ENCODE results near the gene KLHDC4. TPM values are rescaled to one million over a fixed set of nuclear protein-coding genes. Genes with fewer than 3 reads are reported as not detected.

The KLHDC4 gene
- total and polyA plus RNA-seq, 9 of the 15 experiments (the other 6 are each of a cell fraction or from before 2014, with no cell fraction given) = 1.3 to 68.1 (median 32.8) TPM

DNA sequence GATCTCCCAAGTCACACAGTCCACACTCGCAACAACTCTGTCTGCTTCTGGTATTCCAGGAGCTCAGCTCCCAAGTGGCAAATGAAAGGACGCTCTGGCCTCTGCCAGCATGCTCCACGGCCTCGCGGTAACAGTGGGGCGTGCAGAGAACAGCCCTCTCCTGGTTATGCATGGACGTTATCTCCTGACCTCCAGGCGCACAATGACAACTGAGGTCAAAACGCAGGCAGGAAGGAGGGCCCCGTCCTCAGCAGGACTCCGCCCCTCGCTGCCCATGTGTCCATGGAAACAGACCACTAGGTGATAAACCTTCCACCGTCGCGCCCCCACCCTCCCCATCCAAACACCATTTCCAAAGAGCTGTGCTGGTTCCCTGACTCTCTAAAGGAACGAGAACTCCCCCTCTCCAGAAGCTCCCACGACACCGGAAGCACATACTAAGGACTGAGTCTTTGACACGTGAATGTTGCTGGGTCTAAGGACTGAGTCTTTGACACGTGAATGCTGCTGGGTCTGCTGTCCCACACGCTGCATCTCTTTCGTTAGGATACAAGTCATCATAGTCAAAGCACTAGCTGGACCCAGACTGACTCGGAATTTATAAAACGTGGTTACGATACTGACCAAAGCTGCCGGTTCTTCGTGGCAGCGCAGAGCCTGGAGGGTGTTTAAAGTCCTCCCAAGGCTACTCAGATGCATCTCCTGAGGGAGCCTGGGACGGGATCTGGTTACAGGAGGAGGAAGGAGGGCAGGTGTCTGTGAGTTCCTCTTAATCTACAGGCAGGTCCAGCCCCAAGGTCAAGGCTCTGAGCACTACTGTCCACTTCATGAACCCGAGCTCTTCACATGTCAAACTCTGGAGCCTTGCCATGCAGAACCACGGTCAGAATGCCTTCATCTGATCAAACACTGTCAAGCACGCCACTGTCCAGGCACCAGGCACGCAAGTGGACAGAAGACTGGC is 43.9 kb downstream of the KLHDC4 start (continued):
- TF ChIP-seq, protein P1, sequence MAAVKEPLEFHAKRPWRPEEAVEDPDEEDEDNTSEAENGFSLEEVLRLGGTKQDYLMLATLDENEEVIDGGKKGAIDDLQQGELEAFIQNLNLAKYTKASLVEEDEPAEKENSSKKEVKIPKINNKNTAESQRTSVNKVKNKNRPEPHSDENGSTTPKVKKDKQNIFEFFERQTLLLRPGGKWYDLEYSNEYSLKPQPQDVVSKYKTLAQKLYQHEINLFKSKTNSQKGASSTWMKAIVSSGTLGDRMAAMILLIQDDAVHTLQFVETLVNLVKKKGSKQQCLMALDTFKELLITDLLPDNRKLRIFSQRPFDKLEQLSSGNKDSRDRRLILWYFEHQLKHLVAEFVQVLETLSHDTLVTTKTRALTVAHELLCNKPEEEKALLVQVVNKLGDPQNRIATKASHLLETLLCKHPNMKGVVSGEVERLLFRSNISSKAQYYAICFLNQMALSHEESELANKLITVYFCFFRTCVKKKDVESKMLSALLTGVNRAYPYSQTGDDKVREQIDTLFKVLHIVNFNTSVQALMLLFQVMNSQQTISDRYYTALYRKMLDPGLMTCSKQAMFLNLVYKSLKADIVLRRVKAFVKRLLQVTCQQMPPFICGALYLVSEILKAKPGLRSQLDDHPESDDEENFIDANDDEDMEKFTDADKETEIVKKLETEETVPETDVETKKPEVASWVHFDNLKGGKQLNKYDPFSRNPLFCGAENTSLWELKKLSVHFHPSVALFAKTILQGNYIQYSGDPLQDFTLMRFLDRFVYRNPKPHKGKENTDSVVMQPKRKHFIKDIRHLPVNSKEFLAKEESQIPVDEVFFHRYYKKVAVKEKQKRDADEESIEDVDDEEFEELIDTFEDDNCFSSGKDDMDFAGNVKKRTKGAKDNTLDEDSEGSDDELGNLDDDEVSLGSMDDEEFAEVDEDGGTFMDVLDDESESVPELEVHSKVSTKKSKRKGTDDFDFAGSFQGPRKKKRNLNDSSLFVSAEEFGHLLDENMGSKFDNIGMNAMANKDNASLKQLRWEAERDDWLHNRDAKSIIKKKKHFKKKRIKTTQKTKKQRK (IDR thresholded peaks at IDR 0.05; ENCODE audit: borderline replicate concordance, low read depth, low read length) = no peak
- TF ChIP-seq ZBTB8A (IDR thresholded peaks at IDR 0.05; ENCODE audit: partially characterized antibody) (no peak), MEF2A (IDR thresholded peaks at IDR 0.05; ENCODE audit: control insufficient read depth, low read depth, low read length) (no peak), CHD2 (IDR thresholded peaks at IDR 0.05; ENCODE audit: low read depth, low read length) (peak; percentile 87), PCBP1 (IDR thresholded peaks at IDR 0.05; ENCODE audit: low read depth, low read length, poor library complexity, severe bottlenecking) (no peak), ETV6 (IDR thresholded peaks at IDR 0.05; ENCODE audit: borderline replicate concordance in 1 of 2, low read depth in 2 of 2, low read length in 1 of 2) (no peak), ETV6 (CRISPR knock-in tag; IDR thresholded peaks at IDR 0.05; ENCODE audit: borderline replicate concordance) (no peak), ZNF699 (CRISPR knock-in tag; IDR thresholded peaks at IDR 0.05; ENCODE audit: insufficient replicate concordance) (no peak), ELF2 (CRISPR knock-in tag; IDR thresholded peaks at IDR 0.05) (no peak), MTA2 (IDR thresholded peaks at IDR 0.05; ENCODE audit: low read depth) (peak; percentile 80), LARP7 (IDR thresholded peaks at IDR 0.05) (no peak), ZNF561 (CRISPR knock-in tag; conservative IDR thresholded peaks at IDR 0.05) (no peak), HCFC1 (IDR thresholded peaks at IDR 0.05; ENCODE audit: low read depth, low read length) (no peak; the same call in 1 of the 2 replicates), MCM2 (IDR thresholded peaks at IDR 0.05; ENCODE audit: low read depth) (no peak)
- TF ChIP-seq, protein P2, sequence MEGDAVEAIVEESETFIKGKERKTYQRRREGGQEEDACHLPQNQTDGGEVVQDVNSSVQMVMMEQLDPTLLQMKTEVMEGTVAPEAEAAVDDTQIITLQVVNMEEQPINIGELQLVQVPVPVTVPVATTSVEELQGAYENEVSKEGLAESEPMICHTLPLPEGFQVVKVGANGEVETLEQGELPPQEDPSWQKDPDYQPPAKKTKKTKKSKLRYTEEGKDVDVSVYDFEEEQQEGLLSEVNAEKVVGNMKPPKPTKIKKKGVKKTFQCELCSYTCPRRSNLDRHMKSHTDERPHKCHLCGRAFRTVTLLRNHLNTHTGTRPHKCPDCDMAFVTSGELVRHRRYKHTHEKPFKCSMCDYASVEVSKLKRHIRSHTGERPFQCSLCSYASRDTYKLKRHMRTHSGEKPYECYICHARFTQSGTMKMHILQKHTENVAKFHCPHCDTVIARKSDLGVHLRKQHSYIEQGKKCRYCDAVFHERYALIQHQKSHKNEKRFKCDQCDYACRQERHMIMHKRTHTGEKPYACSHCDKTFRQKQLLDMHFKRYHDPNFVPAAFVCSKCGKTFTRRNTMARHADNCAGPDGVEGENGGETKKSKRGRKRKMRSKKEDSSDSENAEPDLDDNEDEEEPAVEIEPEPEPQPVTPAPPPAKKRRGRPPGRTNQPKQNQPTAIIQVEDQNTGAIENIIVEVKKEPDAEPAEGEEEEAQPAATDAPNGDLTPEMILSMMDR (IDR thresholded peaks at IDR 0.05 in 2 of 3, conservative IDR thresholded peaks at IDR 0.05 in 1 of 3; ENCODE audit: insufficient read depth in 2 of 3, low read depth in 1 of 3, low read length in 3 of 3) = no peak
- TF ChIP-seq, protein P3, sequence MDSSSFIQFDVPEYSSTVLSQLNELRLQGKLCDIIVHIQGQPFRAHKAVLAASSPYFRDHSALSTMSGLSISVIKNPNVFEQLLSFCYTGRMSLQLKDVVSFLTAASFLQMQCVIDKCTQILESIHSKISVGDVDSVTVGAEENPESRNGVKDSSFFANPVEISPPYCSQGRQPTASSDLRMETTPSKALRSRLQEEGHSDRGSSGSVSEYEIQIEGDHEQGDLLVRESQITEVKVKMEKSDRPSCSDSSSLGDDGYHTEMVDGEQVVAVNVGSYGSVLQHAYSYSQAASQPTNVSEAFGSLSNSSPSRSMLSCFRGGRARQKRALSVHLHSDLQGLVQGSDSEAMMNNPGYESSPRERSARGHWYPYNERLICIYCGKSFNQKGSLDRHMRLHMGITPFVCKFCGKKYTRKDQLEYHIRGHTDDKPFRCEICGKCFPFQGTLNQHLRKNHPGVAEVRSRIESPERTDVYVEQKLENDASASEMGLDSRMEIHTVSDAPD (CRISPR knock-in tag; IDR thresholded peaks at IDR 0.05) = no peak
- TF ChIP-seq, protein P4, sequence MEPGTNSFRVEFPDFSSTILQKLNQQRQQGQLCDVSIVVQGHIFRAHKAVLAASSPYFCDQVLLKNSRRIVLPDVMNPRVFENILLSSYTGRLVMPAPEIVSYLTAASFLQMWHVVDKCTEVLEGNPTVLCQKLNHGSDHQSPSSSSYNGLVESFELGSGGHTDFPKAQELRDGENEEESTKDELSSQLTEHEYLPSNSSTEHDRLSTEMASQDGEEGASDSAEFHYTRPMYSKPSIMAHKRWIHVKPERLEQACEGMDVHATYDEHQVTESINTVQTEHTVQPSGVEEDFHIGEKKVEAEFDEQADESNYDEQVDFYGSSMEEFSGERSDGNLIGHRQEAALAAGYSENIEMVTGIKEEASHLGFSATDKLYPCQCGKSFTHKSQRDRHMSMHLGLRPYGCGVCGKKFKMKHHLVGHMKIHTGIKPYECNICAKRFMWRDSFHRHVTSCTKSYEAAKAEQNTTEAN (CRISPR knock-in tag; IDR thresholded peaks at IDR 0.05) = no peak
- TF ChIP-seq, protein P5, sequence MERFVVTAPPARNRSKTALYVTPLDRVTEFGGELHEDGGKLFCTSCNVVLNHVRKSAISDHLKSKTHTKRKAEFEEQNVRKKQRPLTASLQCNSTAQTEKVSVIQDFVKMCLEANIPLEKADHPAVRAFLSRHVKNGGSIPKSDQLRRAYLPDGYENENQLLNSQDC (CRISPR knock-in tag; IDR thresholded peaks at IDR 0.05) = no peak
